Kidney glomerular epithelial cell (primary cell): ENCODE measurements around the gene TMEM252.
A peak's percentile ranks its signal among the peaks of the same experiment; 100 is the strongest.

Experiments
- DNase-seq: peaks from one replicate; lab custom pipeline; 2025; lab: John Stamatoyannopoulos, UW

The TMEM252 gene

DNA sequence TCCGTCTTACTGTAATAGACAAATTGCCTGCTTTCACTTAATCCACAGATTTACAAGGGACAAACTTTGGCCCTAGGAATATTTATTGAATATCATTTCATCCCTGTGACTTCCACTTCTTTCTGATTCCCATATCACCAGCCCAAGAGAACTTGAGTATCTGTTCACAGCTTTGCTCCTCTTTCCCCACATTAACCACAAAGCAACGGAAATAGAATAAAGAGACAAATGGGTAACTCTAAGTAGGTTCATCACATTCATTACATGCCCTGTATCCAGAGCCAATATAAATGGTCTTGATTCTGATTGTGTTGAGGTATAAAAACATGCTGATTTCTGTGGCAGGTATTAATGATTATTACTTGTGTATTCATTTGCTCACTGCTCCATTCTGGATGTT lies 41.9 kb downstream of the TMEM252 start:
- DNase-seq, result no peak

DNA sequence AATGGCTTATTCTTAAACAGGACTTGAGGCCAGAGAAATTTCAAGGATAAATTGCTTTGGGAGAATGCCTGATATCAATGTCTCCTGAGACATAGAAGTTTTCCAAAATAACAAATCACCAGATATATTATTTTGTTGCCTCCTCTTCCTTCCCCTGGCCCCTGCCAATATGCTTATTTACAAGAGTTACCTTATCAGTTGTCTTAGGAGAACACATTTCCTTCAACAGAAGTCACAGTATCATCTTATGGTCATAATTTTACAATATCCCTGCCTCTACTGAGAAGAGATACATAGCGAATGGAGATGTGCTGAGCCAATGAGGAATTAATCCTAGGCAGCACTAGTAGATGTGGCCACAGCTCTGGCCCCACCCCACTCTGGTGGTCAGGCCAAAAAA lies 43.1 kb downstream of the TMEM252 start:
- DNase-seq, result no peak

DNA sequence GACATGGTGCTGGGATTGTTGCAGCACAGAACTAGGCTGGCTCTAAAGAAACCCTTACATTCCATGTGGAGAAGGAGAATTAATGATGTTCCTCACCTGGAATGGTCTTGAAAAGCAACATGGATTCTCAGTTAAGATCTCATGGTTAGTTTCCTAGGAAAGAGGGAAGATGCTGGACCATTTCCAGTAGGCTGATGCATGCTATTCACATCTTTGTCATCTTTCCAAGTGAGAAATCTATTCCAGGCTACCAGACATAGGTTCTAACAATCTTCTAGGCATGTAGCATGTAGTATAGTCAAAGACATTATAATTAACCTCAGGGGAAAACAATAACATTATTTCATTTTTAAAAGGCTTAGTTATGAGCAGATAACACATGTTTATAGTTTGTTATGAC lies 44.3 kb downstream of the TMEM252 start:
- no peak for DNase-seq

DNA sequence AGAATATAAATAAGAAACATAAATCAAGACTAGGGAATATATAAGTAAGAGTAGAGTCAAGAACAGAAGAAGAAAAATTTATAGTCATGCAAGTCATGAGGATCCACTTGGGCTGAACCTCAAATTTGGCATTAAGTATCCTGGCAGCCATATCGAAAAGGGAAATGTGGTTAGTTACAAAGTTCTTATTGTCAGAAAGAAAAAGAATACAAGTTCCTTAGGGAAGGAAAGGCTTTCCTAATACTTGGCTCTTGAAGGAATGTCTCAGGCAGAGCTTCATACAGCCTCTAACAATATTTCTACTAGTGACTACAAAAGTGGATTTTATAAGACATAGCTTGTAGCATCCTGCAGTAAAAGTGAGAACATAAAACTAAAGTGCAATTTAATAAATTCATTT lies 45.4 kb downstream of the TMEM252 start:
- DNase-seq, result no peak

DNA sequence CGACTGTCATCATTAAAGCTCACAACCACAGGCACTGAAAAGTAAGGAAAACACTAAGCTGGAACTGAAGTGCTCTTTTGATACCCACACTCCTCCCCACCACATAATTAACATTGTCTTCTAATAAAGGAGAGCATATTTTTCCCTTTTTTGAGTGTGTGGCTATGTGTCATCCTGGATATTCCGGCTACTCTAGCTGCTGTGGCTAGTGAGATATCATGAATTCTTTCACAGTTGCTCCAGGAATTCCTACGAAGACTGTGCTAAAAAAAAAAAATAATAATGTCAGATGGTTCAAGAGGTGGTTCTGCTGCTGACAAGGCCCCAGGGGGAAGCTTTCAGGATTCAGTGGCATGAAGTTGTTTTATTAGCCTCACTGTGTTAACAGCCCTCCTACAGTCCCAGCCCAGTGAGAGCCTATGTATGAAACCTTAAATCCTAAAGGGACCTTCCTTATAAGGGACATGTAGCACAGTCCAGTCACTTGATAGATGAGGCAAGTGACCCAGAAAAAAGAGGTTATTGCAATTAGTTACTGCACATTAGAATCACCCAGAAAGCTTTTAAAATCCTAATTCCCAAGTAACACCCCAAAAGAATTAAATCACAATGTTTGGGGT lies 46.6 kb downstream of the TMEM252 start:
- DNase-seq, result peak; percentile 13

DNA sequence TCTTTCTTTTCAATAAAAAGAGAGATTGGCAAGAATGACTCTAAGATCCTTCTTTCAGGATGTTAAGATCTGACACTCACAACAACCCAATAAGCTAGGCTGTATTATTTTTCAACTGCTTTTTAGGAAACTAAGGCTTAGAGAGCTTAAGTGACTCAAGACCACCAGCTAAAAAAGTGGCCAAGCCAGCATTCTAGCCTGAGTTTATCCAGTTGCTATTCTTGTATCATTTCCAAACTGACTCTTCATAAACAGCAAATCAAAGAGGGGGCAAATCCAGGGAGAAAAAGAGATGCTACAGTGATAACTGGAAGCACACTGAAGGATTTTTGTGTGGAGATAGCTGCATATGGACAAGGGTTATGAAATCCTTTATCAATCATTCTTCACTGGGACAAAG lies 47.1 kb downstream of the TMEM252 start:
- DNase-seq, result no peak

DNA sequence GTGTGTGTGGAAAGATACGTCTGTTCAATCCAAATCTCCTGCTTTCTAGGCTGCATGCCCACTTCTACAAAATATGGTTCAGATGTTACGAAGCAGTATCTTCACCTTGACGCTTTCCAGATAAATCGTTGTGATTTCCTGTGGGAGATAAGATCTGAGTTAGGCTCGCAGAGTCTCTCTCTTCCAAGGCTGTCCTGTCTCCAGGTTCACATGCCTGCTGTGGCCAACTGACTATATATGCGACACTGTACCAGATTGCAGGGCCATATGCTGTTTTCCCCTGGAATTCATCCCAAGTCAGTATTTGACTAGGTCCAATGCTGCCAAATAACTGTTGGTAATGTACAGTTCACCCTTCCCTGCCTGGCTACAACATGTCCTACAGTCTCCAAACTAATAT lies 47.9 kb downstream of the TMEM252 start:
- no peak for DNase-seq

DNA sequence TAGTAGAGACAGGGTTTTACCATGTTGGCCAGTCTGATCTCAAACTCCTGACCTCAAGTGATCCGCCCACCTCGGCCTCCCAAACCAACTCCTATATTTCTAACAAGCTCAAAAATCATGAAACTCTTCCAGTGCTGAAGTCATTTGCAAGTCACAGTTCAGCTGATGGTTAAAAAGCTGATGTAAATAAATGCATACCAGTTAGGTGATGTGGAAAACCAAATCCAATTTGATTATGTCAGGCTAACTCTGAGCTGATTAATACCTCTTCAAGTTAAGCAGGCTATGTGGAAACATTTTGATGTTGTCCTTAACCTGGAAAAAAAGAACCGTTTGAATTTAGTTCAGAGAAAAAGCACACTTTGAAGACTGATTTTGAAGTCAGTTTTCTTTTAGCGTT lies 51.0 kb downstream of the TMEM252 start:
- peak; percentile 4 for DNase-seq

DNA sequence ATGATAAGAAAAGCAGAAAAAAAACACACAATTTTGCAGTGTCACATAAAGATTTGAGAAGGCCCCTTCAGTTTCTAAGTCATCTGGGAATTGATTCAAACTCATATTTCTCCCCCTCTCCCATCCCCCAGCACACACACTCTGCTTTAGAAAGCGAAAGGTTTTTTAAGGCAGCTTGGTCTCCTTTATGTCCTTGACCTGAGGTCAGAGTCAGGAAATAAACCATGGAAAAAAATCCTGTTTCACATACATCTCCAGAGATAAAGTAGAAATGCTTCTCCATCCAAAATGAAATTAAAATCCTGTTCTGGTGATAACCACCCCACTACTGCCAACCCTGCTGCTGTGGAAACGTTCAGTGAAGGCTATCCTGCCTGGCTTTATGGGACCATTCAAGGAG lies 52.6 kb downstream of the TMEM252 start:
- no peak for DNase-seq
